ENCODE data around the gene SND1.

DNA sequence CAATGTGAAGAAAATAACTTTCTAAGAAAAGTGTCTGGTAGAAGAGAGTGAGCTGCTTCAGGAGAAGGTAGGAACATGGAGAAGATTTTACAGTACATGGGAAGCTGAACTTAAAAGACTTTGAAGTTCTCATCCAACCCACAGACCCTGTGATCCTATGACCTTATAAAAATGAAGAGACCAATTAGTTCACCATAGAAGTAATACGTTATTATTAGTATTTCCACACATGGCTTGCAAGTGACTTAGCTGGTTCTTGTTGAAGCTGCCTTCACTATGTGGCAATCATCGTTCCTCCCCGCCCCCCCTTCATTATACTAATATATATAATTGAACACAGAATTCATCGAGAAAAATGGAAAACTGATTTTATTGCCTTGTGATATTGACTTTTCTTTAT lies 129.1 kb downstream of the SND1 start:
- TF ChIP-seq, protein P1, sequence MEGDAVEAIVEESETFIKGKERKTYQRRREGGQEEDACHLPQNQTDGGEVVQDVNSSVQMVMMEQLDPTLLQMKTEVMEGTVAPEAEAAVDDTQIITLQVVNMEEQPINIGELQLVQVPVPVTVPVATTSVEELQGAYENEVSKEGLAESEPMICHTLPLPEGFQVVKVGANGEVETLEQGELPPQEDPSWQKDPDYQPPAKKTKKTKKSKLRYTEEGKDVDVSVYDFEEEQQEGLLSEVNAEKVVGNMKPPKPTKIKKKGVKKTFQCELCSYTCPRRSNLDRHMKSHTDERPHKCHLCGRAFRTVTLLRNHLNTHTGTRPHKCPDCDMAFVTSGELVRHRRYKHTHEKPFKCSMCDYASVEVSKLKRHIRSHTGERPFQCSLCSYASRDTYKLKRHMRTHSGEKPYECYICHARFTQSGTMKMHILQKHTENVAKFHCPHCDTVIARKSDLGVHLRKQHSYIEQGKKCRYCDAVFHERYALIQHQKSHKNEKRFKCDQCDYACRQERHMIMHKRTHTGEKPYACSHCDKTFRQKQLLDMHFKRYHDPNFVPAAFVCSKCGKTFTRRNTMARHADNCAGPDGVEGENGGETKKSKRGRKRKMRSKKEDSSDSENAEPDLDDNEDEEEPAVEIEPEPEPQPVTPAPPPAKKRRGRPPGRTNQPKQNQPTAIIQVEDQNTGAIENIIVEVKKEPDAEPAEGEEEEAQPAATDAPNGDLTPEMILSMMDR (IDR thresholded peaks at IDR 0.05; ENCODE audit: low read length): no peak
- no peak for TF ChIP-seq EZH2 (IDR thresholded peaks at IDR 0.05; ENCODE audit: borderline replicate concordance, low read length)

Data from OCI-LY1 (cell line).